Posterior cingulate gyrus (tissue), 11 donors: ENCODE results near the gene UGT2B28.
"Not testable (repeated sequence)": the region's sequence is repeated elsewhere in the genome, so short reads cannot be mapped to it uniquely, and the experiment has no call there.

ENCODE experiments used
- DNase-seq, 10 donors: peaks; one replicate each; pipeline versions ENCODE4 v3.0.0 to v3.0.0-alpha.2; 2020 to 2021; ENCODE audit warnings: mixed read lengths in 3 of 10
- intact Hi-C: fragments of 100-400 bp; cut with DNase I; formaldehyde crosslinking; loops from one replicate; pipeline ENCODE4 v1.15.1; 2023

UGT2B28 gene

DNA sequence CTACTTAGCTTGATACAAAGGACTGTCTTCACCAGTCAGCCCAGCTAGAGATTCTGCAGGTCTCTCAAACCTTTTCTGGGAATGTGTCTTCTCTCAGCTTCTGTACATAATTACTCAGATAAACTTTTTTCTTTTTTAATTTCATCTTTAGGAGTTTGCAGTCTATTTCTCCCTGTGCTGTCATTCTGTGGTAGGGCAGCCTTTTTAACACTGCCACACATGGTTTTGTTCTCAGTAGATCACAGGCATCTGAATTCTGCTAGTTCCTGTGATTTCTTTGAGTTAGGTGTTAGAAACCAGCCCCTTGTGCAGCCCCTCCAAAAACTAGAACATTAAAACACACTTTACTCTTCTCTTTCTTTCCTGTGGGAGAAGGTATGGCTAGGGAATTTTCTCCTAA, 55.2 kb downstream of the UGT2B28 start:
- DNase-seq, intact Hi-C loops: not testable (repeated sequence)

DNA sequence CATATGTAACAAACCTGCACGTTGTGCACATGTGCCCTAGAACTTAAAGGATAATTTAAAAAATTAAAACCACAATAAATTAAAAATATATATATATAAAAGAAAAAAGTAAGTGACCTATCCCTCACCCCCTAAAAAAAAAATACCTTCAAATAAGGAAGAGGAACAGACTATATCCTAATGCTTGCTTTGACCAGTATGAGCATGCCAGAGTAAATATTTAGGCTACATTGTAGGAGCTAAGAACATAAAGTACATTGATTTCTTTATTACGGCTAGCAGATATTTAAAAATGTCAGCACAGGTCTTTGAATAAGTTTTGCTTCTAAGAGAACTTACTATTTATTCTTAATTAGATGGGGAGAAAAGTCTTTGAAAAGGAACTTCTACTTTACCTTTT, 62.8 kb downstream of the UGT2B28 start:
- intact Hi-C loops, DNase-seq: not testable (repeated sequence)

DNA sequence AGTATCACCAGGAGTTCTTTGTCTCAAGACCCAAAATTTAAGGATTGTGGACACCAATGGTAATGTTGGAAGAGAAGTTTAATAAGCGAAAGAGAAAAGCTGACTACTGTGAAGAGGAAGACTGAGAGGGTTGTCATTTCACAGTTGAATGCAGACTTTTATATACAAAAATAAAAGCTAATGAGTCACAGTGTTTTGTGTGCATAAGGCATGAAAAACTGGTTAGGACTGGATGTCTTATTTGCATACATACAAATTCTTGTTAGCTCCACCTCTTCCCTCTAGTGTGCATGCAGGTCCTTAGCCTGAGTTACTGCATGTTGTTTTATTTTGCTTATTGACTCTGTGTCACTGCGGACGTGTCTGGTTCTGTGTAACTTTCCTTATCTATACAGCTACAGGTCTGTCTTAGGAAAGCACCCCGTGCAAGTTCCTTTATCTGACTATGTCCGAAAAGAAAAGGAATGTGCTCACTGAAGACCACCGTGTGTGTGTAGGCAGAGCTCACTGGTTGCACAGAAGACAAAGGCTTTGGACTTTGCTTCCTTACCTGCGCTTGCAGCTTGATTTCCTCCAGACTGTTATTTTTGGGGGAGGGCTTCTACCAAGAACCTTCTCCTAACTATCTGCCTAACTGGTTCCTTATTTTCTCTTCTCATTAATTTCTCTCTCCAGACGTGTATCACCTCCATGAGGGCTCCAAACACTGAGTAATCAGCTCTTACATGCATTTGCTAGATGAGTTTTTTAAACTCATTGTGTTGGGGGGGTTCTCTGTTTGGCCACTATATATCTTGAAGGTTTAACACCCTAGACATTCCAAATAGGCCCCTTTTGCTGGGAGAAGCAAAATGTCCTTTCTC, 63.5 kb downstream of the UGT2B28 start:
- DNase-seq, intact Hi-C loops: not testable (repeated sequence)
